ENCODE data around the gene ARHGAP6.

DNA sequence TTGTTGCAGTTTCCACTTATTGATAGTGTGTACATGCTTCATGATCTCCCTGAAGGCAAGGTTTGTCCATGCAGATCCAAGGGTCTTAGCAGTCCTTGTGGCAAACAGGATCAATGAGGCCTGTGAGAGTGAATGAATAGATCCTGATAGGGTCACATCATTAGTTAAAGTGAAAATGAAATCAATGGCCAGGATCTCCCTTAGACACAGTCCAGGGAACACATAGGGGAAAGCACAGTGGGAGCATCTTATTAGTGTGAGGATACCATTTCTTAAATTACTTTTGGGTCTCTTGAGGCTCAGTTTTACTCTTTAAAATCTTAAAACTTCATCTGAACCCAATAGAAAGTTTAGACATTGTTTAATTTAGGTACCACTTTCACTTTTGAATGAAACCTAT is 59.3 kb downstream of the ARHGAP6 start:
- TF ChIP-seq, protein P1, sequence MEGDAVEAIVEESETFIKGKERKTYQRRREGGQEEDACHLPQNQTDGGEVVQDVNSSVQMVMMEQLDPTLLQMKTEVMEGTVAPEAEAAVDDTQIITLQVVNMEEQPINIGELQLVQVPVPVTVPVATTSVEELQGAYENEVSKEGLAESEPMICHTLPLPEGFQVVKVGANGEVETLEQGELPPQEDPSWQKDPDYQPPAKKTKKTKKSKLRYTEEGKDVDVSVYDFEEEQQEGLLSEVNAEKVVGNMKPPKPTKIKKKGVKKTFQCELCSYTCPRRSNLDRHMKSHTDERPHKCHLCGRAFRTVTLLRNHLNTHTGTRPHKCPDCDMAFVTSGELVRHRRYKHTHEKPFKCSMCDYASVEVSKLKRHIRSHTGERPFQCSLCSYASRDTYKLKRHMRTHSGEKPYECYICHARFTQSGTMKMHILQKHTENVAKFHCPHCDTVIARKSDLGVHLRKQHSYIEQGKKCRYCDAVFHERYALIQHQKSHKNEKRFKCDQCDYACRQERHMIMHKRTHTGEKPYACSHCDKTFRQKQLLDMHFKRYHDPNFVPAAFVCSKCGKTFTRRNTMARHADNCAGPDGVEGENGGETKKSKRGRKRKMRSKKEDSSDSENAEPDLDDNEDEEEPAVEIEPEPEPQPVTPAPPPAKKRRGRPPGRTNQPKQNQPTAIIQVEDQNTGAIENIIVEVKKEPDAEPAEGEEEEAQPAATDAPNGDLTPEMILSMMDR (conservative IDR thresholded peaks at IDR 0.05), result no peak
- no peak for TF ChIP-seq ZFX (IDR thresholded peaks at IDR 0.05)

Measured in C4-2B (cell line).